ENCODE measurements around the gene CFAP61.
"Not testable (repeated sequence)": the region's sequence is repeated elsewhere in the genome, so short reads cannot be mapped to it uniquely, and the experiment has no call there.

CFAP61 gene

GRCh38 chr20:20052074-20052970 lies at the start of gene CFAP61, which contains the start of gene CRNKL1:
Gene CFAP61, plus strand, starts transcription at chr20:20052532. Its CDS starts 4,122 bp downstream, at chr20:20056654.
Gene CRNKL1, minus strand, starts transcription at chr20:20052466. Its CDS starts 124 bp downstream, at chr20:20052342.
- peak; percentile 92 for DNase-seq

GRCh38 chr20:20003031-20003954 lies 49.0 kb upstream of the CFAP61 start:
- DNase-seq = no peak

GRCh38 chr20:20003955-20004322 lies 48.4 kb upstream of the CFAP61 start:
- not testable (repeated sequence) for DNase-seq

- no peak for DNase-seq
Measured at GRCh38 chr20:20005342-20005741, 47.0 kb upstream of the CFAP61 start.

- DNase-seq = peak; percentile 47
Measured at GRCh38 chr20:20009784-20010253, 42.5 kb upstream of the CFAP61 start.

GRCh38 chr20:20010639-20011500 lies 41.5 kb upstream of the CFAP61 start:
- DNase-seq = peak; percentile 89

- DNase-seq = peak; percentile 36
Measured at GRCh38 chr20:20012541-20012940, 39.8 kb upstream of the CFAP61 start.

GRCh38 chr20:20014659-20015058 lies 37.7 kb upstream of the CFAP61 start:
- DNase-seq = peak; percentile 13

GRCh38 chr20:20017001-20017843 lies 35.1 kb upstream of the CFAP61 start, which contains the start of gene NAA20:
Gene NAA20, plus strand, starts transcription at chr20:20017362. Its CDS starts 35 bp downstream, at chr20:20017397.
- peak; percentile 93 for DNase-seq

GRCh38 chr20:20017844-20018185 lies 34.5 kb upstream of the CFAP61 start:
- DNase-seq = no peak

GRCh38 chr20:20018366-20018765 lies 34.0 kb upstream of the CFAP61 start:
- DNase-seq = no peak

GRCh38 chr20:20019123-20019522 lies 33.2 kb upstream of the CFAP61 start:
- no peak for DNase-seq

- DNase-seq = no peak
Measured at GRCh38 chr20:20020908-20021307, 31.4 kb upstream of the CFAP61 start.

- no peak for DNase-seq
Measured at GRCh38 chr20:20021835-20022234, 30.5 kb upstream of the CFAP61 start.

- no peak for DNase-seq
Measured at GRCh38 chr20:20022498-20022897, 29.8 kb upstream of the CFAP61 start.

- DNase-seq = no peak
Measured at GRCh38 chr20:20023395-20023794, 28.9 kb upstream of the CFAP61 start.

GRCh38 chr20:20024942-20025341 lies 27.4 kb upstream of the CFAP61 start:
- no peak for DNase-seq

- no peak for DNase-seq
Measured at GRCh38 chr20:20027284-20027683, 25.0 kb upstream of the CFAP61 start.

GRCh38 chr20:20031790-20032189 lies 20.5 kb upstream of the CFAP61 start:
- DNase-seq = no peak

GRCh38 chr20:20034486-20034885 lies 17.8 kb upstream of the CFAP61 start:
- no peak for DNase-seq

GRCh38 chr20:20036756-20037155 lies 15.6 kb upstream of the CFAP61 start:
- DNase-seq = no peak
